ENCODE data around the gene ARHGAP40.

DNA sequence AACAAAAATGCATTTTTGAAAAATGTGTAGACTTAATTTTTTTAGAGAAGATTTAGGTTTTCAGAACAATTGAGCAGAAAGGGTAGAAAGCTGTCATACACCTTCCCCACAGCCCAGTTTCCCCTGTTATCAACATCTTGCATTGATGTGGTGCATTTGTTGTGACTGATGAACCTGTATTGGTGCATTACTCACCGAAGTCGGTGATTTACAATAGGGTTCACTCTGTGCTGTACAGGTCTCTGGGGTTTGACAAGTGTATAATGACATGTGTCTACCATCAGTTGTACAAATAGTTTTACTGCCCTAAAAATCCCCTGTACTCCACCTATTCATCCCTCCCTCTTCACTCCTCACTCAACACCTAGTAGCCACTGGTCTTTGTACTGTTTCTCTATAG is 44.4 kb upstream of the ARHGAP40 start:
- no peak for TF ChIP-seq EZH2 (IDR thresholded peaks at IDR 0.05)
- no peak for TF ChIP-seq POLR2AphosphoS5 (IDR thresholded peaks at IDR 0.05; ENCODE audit: borderline replicate concordance, low read depth, low read length)
- TF ChIP-seq FOXP2 (optimal IDR thresholded peaks at IDR 0.05; ENCODE audit: control extremely low read depth, extremely low read length, insufficient read depth): no peak
